HL-60 (cell line): ENCODE measurements around the gene PAGR1.

Experiments
- GABPA ChIP-seq: IDR thresholded peaks from 2 replicates; pipeline ENCODE4 v1.6.1; 2012; ENCODE audit warnings: low read depth
- POLR2AphosphoS5 ChIP-seq: IDR thresholded peaks from 2 replicates; pipeline ENCODE4 v1.6.1; 2012; ENCODE audit warnings: low read depth
- SPI1 ChIP-seq: IDR thresholded peaks from 2 replicates; pipeline ENCODE4 v1.6.1; 2012; ENCODE audit warnings: low read depth, mild to moderate bottlenecking, borderline replicate concordance
- TF ChIP-seq, protein P1 (sequence below): IDR thresholded peaks from 2 replicates; pipeline ENCODE4 v1.6.1; 2012; ENCODE audit warnings: low read depth; ENCODE audit not compliant: insufficient replicate concordance
- TF ChIP-seq, protein P2 (sequence below): IDR thresholded peaks from one replicate; pipeline ENCODE4 v1.5.1; 2011; ENCODE audit warnings: low read length, control low read depth, inconsistent platforms; ENCODE audit not compliant: insufficient read depth

DNA sequence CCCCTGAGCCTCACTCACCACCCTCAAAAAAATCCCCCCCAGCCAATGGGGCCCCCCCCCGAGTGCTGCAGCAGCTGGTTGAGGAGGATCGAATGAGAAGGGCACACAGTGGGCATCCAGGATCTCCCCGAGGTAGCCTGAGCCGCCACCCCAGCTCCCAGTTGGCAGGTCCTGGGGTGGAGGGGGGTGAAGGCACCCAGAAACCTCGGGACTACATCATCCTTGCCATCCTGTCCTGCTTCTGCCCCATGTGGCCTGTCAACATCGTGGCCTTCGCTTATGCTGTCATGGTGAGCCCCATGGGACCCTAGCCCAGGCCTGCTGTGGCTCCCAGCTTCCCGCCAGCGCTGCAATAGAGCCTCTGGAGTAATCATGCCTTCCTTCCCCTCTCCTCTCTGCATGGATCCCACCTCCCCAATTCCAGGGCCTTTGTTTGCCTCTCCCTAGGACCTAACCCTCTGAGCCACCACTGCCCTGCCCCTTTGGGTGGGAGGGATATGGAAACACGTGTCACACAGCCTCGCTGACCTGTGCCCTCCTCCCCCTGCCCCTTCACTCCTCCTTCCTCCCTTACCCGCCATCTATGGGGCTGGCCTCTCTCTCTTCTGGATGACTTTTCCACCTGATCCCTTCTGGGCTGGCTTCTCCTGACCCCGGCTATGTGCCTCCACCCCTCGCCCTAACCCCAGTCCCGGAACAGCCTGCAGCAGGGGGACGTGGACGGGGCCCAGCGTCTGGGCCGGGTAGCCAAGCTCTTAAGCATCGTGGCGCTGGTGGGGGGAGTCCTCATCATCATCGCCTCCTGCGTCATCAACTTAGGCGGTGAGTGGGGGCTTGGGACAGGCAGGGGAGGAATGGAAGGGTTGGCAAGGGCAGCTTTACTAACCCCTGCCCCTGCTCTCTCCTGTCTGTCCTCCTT, 2.0 kb upstream of the PAGR1 start:
- TF ChIP-seq, protein P1, sequence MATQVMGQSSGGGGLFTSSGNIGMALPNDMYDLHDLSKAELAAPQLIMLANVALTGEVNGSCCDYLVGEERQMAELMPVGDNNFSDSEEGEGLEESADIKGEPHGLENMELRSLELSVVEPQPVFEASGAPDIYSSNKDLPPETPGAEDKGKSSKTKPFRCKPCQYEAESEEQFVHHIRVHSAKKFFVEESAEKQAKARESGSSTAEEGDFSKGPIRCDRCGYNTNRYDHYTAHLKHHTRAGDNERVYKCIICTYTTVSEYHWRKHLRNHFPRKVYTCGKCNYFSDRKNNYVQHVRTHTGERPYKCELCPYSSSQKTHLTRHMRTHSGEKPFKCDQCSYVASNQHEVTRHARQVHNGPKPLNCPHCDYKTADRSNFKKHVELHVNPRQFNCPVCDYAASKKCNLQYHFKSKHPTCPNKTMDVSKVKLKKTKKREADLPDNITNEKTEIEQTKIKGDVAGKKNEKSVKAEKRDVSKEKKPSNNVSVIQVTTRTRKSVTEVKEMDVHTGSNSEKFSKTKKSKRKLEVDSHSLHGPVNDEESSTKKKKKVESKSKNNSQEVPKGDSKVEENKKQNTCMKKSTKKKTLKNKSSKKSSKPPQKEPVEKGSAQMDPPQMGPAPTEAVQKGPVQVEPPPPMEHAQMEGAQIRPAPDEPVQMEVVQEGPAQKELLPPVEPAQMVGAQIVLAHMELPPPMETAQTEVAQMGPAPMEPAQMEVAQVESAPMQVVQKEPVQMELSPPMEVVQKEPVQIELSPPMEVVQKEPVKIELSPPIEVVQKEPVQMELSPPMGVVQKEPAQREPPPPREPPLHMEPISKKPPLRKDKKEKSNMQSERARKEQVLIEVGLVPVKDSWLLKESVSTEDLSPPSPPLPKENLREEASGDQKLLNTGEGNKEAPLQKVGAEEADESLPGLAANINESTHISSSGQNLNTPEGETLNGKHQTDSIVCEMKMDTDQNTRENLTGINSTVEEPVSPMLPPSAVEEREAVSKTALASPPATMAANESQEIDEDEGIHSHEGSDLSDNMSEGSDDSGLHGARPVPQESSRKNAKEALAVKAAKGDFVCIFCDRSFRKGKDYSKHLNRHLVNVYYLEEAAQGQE = no peak
- TF ChIP-seq, protein P2, sequence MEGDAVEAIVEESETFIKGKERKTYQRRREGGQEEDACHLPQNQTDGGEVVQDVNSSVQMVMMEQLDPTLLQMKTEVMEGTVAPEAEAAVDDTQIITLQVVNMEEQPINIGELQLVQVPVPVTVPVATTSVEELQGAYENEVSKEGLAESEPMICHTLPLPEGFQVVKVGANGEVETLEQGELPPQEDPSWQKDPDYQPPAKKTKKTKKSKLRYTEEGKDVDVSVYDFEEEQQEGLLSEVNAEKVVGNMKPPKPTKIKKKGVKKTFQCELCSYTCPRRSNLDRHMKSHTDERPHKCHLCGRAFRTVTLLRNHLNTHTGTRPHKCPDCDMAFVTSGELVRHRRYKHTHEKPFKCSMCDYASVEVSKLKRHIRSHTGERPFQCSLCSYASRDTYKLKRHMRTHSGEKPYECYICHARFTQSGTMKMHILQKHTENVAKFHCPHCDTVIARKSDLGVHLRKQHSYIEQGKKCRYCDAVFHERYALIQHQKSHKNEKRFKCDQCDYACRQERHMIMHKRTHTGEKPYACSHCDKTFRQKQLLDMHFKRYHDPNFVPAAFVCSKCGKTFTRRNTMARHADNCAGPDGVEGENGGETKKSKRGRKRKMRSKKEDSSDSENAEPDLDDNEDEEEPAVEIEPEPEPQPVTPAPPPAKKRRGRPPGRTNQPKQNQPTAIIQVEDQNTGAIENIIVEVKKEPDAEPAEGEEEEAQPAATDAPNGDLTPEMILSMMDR = no peak
- TF ChIP-seq POLR2AphosphoS5 = no peak
- TF ChIP-seq GABPA = no peak
- no peak for TF ChIP-seq SPI1
